Panc1 (cell line): ENCODE data around the gene KRTAP24-1. TPM values are rescaled to one million over a fixed set of nuclear protein-coding genes. Genes with fewer than 3 reads are reported as not detected.

Experiments used
- ATAC-seq: fragments of 200-7000 bp; cut with Tn5 transposase; 2 replicates; pipeline ENCODE4 v1.9.1; 2020; ENCODE audit warnings: mild to moderate bottlenecking, moderate library complexity
- BruUV-seq: library from RNA; stranded (reverse); fragments of 400-500 nt; replicated peaks from 2 replicates; lab custom pipeline; 2021; lab: Mats Ljungman, UMichigan
- CTCF ChIA-PET: fragments of 300-600 bp; sonication (Branson Sonifier 250); formaldehyde crosslinking; loops from one replicate; lab custom pipeline; 2022; ENCODE audit warnings: antibody characterized with exemption; lab: Charles Lee
- POLR2A ChIA-PET: fragments of 300-600 bp; sonication (Branson Sonifier 250); formaldehyde crosslinking; loops from one replicate; lab custom pipeline; 2022; ENCODE audit warnings: antibody characterized with exemption; lab: Charles Lee
- DNase-seq: peaks from one replicate; pipeline ENCODE4 v3.0.0-alpha.2; 2010; ENCODE audit warnings: low read depth, low spot score
- H3K27ac ChIP-seq: 2 replicates; pipeline ENCODE4 v1.5.1; 2011; ENCODE audit warnings: mild to moderate bottlenecking, low read length, inconsistent platforms
- H3K27me3 ChIP-seq: fragments of 200-500 bp; sonication (Bioruptor generic); 2 replicates; pipeline ENCODE4 v1.6.0; 2014; ENCODE audit warnings: low read length, inconsistent platforms; ENCODE audit not compliant: control insufficient read depth, insufficient read depth
- H3K36me3 ChIP-seq: fragments of 200-500 bp; sonication (Bioruptor generic); 2 replicates; pipeline ENCODE4 v1.5.1; 2014; ENCODE audit warnings: inconsistent platforms, mild to moderate bottlenecking, low read length, moderate library complexity; ENCODE audit not compliant: control insufficient read depth, insufficient read depth
- H3K4me1 ChIP-seq: 2 replicates; pipeline ENCODE4 v1.5.1; 2011; ENCODE audit warnings: inconsistent platforms, mild to moderate bottlenecking, low read length, moderate library complexity; ENCODE audit not compliant: control insufficient read depth, insufficient read depth
- H3K4me3 ChIP-seq, 2 experiments: 2 replicates each; pipeline ENCODE4 v1.5.1; 2011 to 2012; ENCODE audit warnings: low read depth in 2 of 2, low read length in 2 of 2, mild to moderate bottlenecking in 2 of 2, inconsistent platforms in 1 of 2, moderate library complexity in 1 of 2
- H3K9me3 ChIP-seq: fragments of 200-500 bp; sonication (Bioruptor generic); 2 replicates; pipeline ENCODE4 v1.5.1; 2014; ENCODE audit warnings: low read depth, mild to moderate bottlenecking, inconsistent platforms, low read length, moderate library complexity; ENCODE audit not compliant: control insufficient read depth, insufficient read depth
- POLR2AphosphoS5 ChIP-seq: IDR thresholded peaks from 2 replicates; pipeline ENCODE4 v1.6.1; 2012; ENCODE audit warnings: mild to moderate bottlenecking, low read depth, low read length, moderate library complexity
- REST ChIP-seq, 2 experiments: IDR thresholded peaks; 2 replicates each; pipeline ENCODE4 v1.6.1; 2011 to 2012; ENCODE audit warnings: low read depth in 2 of 2, control low read depth in 1 of 2, low read length in 1 of 2, mild to moderate bottlenecking in 1 of 2, moderate library complexity in 1 of 2; ENCODE audit not compliant: insufficient read depth in 1 of 2
- SIN3A ChIP-seq: IDR thresholded peaks from 2 replicates; pipeline ENCODE4 v1.6.1; 2012; ENCODE audit warnings: low read depth, mild to moderate bottlenecking, low read length, moderate library complexity, borderline replicate concordance; ENCODE audit not compliant: insufficient read depth
- TCF7L2 ChIP-seq: IDR thresholded peaks from 2 replicates; pipeline ENCODE4 v1.6.1; 2011; ENCODE audit warnings: mild to moderate bottlenecking, low read depth, low read length, inconsistent platforms
- in situ Hi-C: cut with HindIII; loops from 2 replicates; pipeline ENCODE4 v1.10.0; 2016; ENCODE audit warnings: low sequenced_read_pairs, low pct_unique_long_range_greater_than_20kb
- intact Hi-C: fragments of 100-400 bp; cut with micrococcal nuclease; formaldehyde crosslinking; loops from one replicate; pipeline ENCODE4 v1.10.0; 2022; ENCODE audit not compliant: unreplicated experiment
- total RNA-seq: library from RNA; stranded (reverse); gene quantifications from one replicate; pipeline ENCODE4 v1.2.1, GENCODE V29; 2021; ENCODE audit not compliant: unreplicated experiment
- TF ChIP-seq, protein P1 (sequence below): fragments of 450-650 bp; IDR thresholded peaks from 2 replicates; pipeline ENCODE4 v1.5.1; 2017; ENCODE audit warnings: mild to moderate bottlenecking

The KRTAP24-1 gene
- total RNA-seq, 1 experiment from 2014 or later = not detected

DNA sequence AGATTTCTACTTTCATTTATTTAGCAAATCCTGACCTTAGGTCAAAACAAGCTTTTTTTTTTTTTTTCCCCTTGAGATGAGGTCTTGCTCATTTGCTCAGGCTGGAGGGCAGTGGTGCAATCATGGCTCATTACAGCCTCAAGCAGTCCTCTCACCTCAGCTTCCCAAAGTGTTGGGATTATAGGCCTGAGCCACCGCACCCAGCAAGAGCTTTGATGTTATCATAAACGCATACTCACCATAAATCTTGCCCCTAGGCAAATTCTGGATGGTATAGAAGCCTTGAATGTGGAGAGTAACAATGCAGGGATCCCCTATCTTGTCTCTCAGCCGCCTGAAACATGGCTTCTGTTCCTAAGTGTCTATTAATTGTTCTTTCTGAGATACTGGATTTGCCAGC lies 42.1 kb downstream of the KRTAP24-1 start:
- DNase-seq = no peak
- Histone ChIP-seq H3K27me3 (no peaks in the 10 kb centered on the region), H3K27ac (no peak overlapping the region), H3K36me3 (no peaks in the 10 kb centered on the region), H3K4me3 (no peak overlapping the region), H3K9me3 (no peaks in the 10 kb centered on the region), H3K4me1 (no peaks in the 10 kb centered on the region)
- in situ Hi-C loops = no loop called here
- ChIA-PET CTCF (interaction anchor here (0.6 to 0.7 kb wide), 2 partner anchors 205 to 255 kb away, joined by 3 to 7 read pairs; no protein-coding TSS in a partner anchor), POLR2A (no interaction called here)
- TF ChIP-seq REST (IDR thresholded peaks at IDR 0.05; ENCODE audit: insufficient read depth in 1 of 2, low read depth in 2 of 2, low read length in 1 of 2) (no peak), POLR2AphosphoS5 (no peak), SIN3A (no peak), TCF7L2 (no peak)
- TF ChIP-seq, protein P1, sequence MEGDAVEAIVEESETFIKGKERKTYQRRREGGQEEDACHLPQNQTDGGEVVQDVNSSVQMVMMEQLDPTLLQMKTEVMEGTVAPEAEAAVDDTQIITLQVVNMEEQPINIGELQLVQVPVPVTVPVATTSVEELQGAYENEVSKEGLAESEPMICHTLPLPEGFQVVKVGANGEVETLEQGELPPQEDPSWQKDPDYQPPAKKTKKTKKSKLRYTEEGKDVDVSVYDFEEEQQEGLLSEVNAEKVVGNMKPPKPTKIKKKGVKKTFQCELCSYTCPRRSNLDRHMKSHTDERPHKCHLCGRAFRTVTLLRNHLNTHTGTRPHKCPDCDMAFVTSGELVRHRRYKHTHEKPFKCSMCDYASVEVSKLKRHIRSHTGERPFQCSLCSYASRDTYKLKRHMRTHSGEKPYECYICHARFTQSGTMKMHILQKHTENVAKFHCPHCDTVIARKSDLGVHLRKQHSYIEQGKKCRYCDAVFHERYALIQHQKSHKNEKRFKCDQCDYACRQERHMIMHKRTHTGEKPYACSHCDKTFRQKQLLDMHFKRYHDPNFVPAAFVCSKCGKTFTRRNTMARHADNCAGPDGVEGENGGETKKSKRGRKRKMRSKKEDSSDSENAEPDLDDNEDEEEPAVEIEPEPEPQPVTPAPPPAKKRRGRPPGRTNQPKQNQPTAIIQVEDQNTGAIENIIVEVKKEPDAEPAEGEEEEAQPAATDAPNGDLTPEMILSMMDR = no peak
- intact Hi-C loops = no loop called here
- no peak for ATAC-seq
- no TSS peak for BruUV-seq

DNA sequence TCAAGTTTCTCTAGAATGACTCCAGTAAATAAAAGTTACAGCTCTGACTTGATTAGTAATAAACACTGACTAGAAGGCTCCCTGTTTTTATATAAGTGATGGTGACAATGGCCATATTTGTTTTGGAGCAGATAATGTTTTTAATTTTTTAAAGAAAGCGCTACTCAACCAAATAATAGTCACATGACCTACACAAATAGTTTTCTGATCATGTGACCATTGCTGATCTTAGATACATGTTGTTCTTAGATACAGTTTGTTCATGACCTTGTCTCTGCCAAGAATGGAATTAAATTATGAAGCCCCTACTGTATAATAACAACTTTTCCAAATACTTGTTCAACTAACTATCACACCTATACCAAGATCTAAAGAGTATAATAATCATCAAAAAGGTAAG lies 44.6 kb downstream of the KRTAP24-1 start:
- POLR2A ChIA-PET = no interaction called here
- intact Hi-C loops = no loop called here
- CTCF ChIA-PET = no interaction called here

More for the DNA sequence above, 44.6 kb downstream of the KRTAP24-1 start:
- in situ Hi-C loops = no loop called here
- no peak overlapping the region for H3K4me3 ChIP-seq
- H3K27me3 ChIP-seq = no peaks in the 10 kb centered on the region
- TF ChIP-seq, protein P1 = no peak
- no peak for TF ChIP-seq SIN3A
- TF ChIP-seq REST (IDR thresholded peaks at IDR 0.05; ENCODE audit: insufficient read depth in 1 of 2, low read depth in 2 of 2, low read length in 1 of 2) = no peak
- no peak for TF ChIP-seq POLR2AphosphoS5
- TF ChIP-seq TCF7L2 = no peak
- H3K4me1 ChIP-seq = no peaks in the 10 kb centered on the region
- ATAC-seq (no peak), DNase-seq (no peak)
- H3K9me3 ChIP-seq = no peaks in the 10 kb centered on the region
- no TSS peak for BruUV-seq
- no peak overlapping the region for H3K27ac ChIP-seq
- H3K36me3 ChIP-seq = no peaks in the 10 kb centered on the region
